H1 (cell line): ENCODE data around the gene CMYA5. TPM values are rescaled to one million over a fixed set of nuclear protein-coding genes. Genes with fewer than 3 reads are reported as not detected.

ENCODE experiments used
- CTCF ChIA-PET: fragments of 300-600 bp; sonication (Branson Sonifier 250); formaldehyde crosslinking; loops from one replicate; lab custom pipeline; 2021; ENCODE audit not compliant: partially characterized antibody; lab: Charles Lee
- POLR2A ChIA-PET: fragments of 300-600 bp; sonication (Branson Sonifier 250); formaldehyde crosslinking; loops from one replicate; lab custom pipeline; 2021; ENCODE audit warnings: inconsistent platforms; ENCODE audit not compliant: partially characterized antibody; lab: Charles Lee
- DNase-seq, 2 experiments: peaks; one replicate each; pipeline versions ENCODE4 v3.0.0 to v3.0.0-alpha.2; 2010 to 2022; ENCODE audit warnings: low spot score in 2 of 2, low read depth in 1 of 2, mixed read lengths in 1 of 2
- FAIRE-seq: peaks from 2 replicates; lab custom pipeline; 2011; peaks lifted over from hg19 to GRCh38; lab: Jason Lieb, UNC
- H2AFZ ChIP-seq: 2 replicates; pipeline ENCODE4 v1.8.1; 2012; ENCODE audit warnings: low read length, inconsistent platforms
- H2AK5ac ChIP-seq: 2 replicates; pipeline ENCODE4 v1.6.1; 2013; ENCODE audit warnings: low read depth, low read length
- H2BK120ac ChIP-seq: replicated peaks from 2 replicates; pipeline ENCODE3; 2013; ENCODE audit warnings: low read depth, low read length, inconsistent platforms
- H2BK12ac ChIP-seq: 2 replicates; pipeline ENCODE4 v1.6.1; 2013; ENCODE audit warnings: low read depth, low read length
- H2BK15ac ChIP-seq: 2 replicates; pipeline ENCODE4 v1.6.1; 2013; ENCODE audit warnings: low read length
- H2BK20ac ChIP-seq: 2 replicates; pipeline ENCODE4 v1.6.1; 2013; ENCODE audit warnings: low read length
- H2BK5ac ChIP-seq: 2 replicates; pipeline ENCODE4 v1.6.1; 2013; ENCODE audit warnings: low read depth, low read length
- H3K14ac ChIP-seq: 2 replicates; pipeline ENCODE4 v1.6.1; 2013; ENCODE audit warnings: inconsistent platforms; ENCODE audit not compliant: insufficient read length
- H3K18ac ChIP-seq: 2 replicates; pipeline ENCODE4 v1.6.1; 2013; ENCODE audit warnings: low read length; ENCODE audit errors: extremely low read depth
- H3K23ac ChIP-seq: 2 replicates; pipeline ENCODE4 v1.6.1; 2013; ENCODE audit warnings: inconsistent platforms; ENCODE audit not compliant: insufficient read length
- H3K23me2 ChIP-seq: 2 replicates; pipeline ENCODE4 v1.6.1; 2013; ENCODE audit warnings: low read depth, low read length
- H3K27ac ChIP-seq: 2 replicates; pipeline ENCODE4 v1.6.1; 2011; ENCODE audit warnings: low read depth, low read length, inconsistent platforms
- H3K27me3 ChIP-seq, 4 experiments: replicated peaks in 1 of 4; 1 replicate in 1 of 4; 2 replicates in 3 of 4; pipeline versions ENCODE4 v1.6.1 to v1.8.1; 2011 to 2013; ENCODE audit warnings: low read length in 3 of 4, mild to moderate bottlenecking in 3 of 4, inconsistent platforms in 2 of 4, mixed read lengths in 2 of 4, moderate library complexity in 1 of 4; ENCODE audit not compliant: control insufficient read depth in 3 of 4, insufficient read depth in 3 of 4; ENCODE audit errors: extremely low read depth in 1 of 4
- H3K36me3 ChIP-seq, 4 experiments: 2 replicates each; pipeline versions ENCODE4 v1.6.1 to v1.8.1; 2011 to 2013; ENCODE audit warnings: mild to moderate bottlenecking in 4 of 4, low read length in 3 of 4, moderate library complexity in 2 of 4, control low read depth in 1 of 4, inconsistent platforms in 1 of 4; ENCODE audit not compliant: insufficient read depth in 4 of 4, control insufficient read depth in 2 of 4
- H3K4ac ChIP-seq: replicated peaks from 2 replicates; pipeline ENCODE3; 2013; ENCODE audit warnings: low read length, low read depth, mixed read lengths, inconsistent platforms; ENCODE audit not compliant: insufficient read length
- H3K4me1 ChIP-seq, 4 experiments: replicated peaks in 1 of 4; 1 replicate in 1 of 4; 2 replicates in 3 of 4; pipeline versions ENCODE4 v1.6.1 to v1.8.1; 2011 to 2013; ENCODE audit warnings: low read length in 3 of 4, inconsistent platforms in 2 of 4, mixed read lengths in 1 of 4; ENCODE audit not compliant: insufficient read depth in 4 of 4, control insufficient read depth in 3 of 4
- H3K4me2 ChIP-seq, 2 experiments: 2 replicates each; pipeline versions ENCODE4 v1.6.1 to v1.8.1; 2011 to 2013; ENCODE audit warnings: low read depth in 2 of 2, low read length in 2 of 2, control low read depth in 1 of 2, inconsistent platforms in 1 of 2, mild to moderate bottlenecking in 1 of 2; ENCODE audit not compliant: insufficient read depth in 1 of 2
- H3K4me3 ChIP-seq, 4 experiments: fragments of 200-600, 300-600 bp in 1 of 4; sonication (generic), shearing (Covaris generic), sonication (Bioruptor Twin) in 1 of 4; 2 replicates each; pipeline versions ENCODE4 v1.5.1 to v1.8.1; 2011 to 2016; ENCODE audit warnings: low read length in 4 of 4, low read depth in 3 of 4, control low read depth in 2 of 4, inconsistent platforms in 2 of 4, mild to moderate bottlenecking in 2 of 4, mixed read lengths in 1 of 4, moderate library complexity in 1 of 4; ENCODE audit not compliant: insufficient read depth in 2 of 4; ENCODE audit errors: extremely low read depth in 1 of 4
- H3K56ac ChIP-seq: replicated peaks from 2 replicates; pipeline ENCODE3; 2013; ENCODE audit warnings: low read depth, mild to moderate bottlenecking, mixed read lengths, low read length, inconsistent platforms; ENCODE audit not compliant: insufficient read length
- H3K79me1 ChIP-seq: 2 replicates; pipeline ENCODE4 v1.6.1; 2013; ENCODE audit warnings: low read depth, low read length, control low read depth
- H3K79me2 ChIP-seq, 2 experiments: 2 replicates each; pipeline versions ENCODE4 v1.6.1 to v1.8.1; 2012 to 2013; ENCODE audit warnings: low read length in 2 of 2, mild to moderate bottlenecking in 2 of 2, inconsistent platforms in 1 of 2; ENCODE audit not compliant: insufficient read depth in 2 of 2, control insufficient read depth in 1 of 2
- H3K9ac ChIP-seq, 4 experiments: replicated peaks in 1 of 4; 1 replicate in 1 of 4; 2 replicates in 3 of 4; pipeline versions ENCODE4 v1.6.1 to v1.8.1; 2011 to 2013; ENCODE audit warnings: low read depth in 3 of 4, low read length in 3 of 4, control low read depth in 2 of 4, mild to moderate bottlenecking in 2 of 4, moderate library complexity in 2 of 4, inconsistent platforms in 1 of 4; ENCODE audit errors: extremely low read depth in 1 of 4
- H3K9me3 ChIP-seq, 2 experiments: 2 replicates each; pipeline versions ENCODE4 v1.6.1 to v1.8.1; 2012 to 2013; ENCODE audit warnings: mild to moderate bottlenecking in 2 of 2, moderate library complexity in 2 of 2, control low read depth in 1 of 2, inconsistent platforms in 1 of 2, low read depth in 1 of 2, low read length in 1 of 2, mixed read lengths in 1 of 2; ENCODE audit not compliant: insufficient read depth in 2 of 2
- H4K20me1 ChIP-seq, 2 experiments: replicated peaks in 1 of 2; 2 replicates each; pipeline versions ENCODE3 to v1.8.1; 2011 to 2013; ENCODE audit warnings: inconsistent platforms in 2 of 2, low read length in 2 of 2, mild to moderate bottlenecking in 1 of 2; ENCODE audit not compliant: insufficient read depth in 2 of 2, control insufficient read depth in 1 of 2
- H4K5ac ChIP-seq: 2 replicates; pipeline ENCODE4 v1.6.1; 2013; ENCODE audit warnings: low read length, low read depth, mixed read lengths, inconsistent platforms; ENCODE audit not compliant: insufficient read length
- H4K8ac ChIP-seq: 2 replicates; pipeline ENCODE4 v1.8.0; 2013; ENCODE audit warnings: mild to moderate bottlenecking, moderate library complexity, low read length, inconsistent platforms; ENCODE audit not compliant: insufficient read depth; ENCODE audit errors: extremely low read depth
- H4K91ac ChIP-seq: replicated peaks from 2 replicates; pipeline ENCODE3; 2013; ENCODE audit warnings: low read length, mixed read lengths, inconsistent platforms; ENCODE audit not compliant: insufficient read length
- ATF2 ChIP-seq: IDR thresholded peaks from 2 replicates; pipeline ENCODE4 v1.6.1; 2012; ENCODE audit warnings: low read length, inconsistent platforms
- CEBPB ChIP-seq: IDR thresholded peaks from 2 replicates; pipeline ENCODE4 v1.6.1; 2012; ENCODE audit warnings: low read depth, low read length
- CTCF ChIP-seq, 3 experiments: IDR thresholded peaks; 1 replicate in 2 of 3; 2 replicates in 1 of 3; pipeline versions ENCODE4 v1.5.1 to v1.6.1; 2011; ENCODE audit warnings: low read length in 3 of 3, mild to moderate bottlenecking in 3 of 3, inconsistent platforms in 2 of 3, low read depth in 1 of 3, moderate library complexity in 1 of 3; ENCODE audit not compliant: insufficient read depth in 1 of 3; ENCODE audit errors: control extremely low read depth in 1 of 3
- JUND ChIP-seq: IDR thresholded peaks from 2 replicates; pipeline ENCODE4 v1.6.1; 2011; ENCODE audit warnings: mild to moderate bottlenecking, improper control_type of control experiment, low read length
- RAD21 ChIP-seq, 2 experiments: IDR thresholded peaks in 1 of 2; conservative IDR thresholded peaks in 1 of 2; 2 replicates each; pipeline ENCODE4 v1.6.1; 2011; ENCODE audit warnings: low read depth in 2 of 2, low read length in 2 of 2, improper control_type of control experiment in 1 of 2, inconsistent platforms in 1 of 2, mild to moderate bottlenecking in 1 of 2, moderate library complexity in 1 of 2
- TAF7 ChIP-seq: optimal IDR thresholded peaks from 2 replicates; pipeline ENCODE3; 2011; ENCODE audit warnings: low read depth, mild to moderate bottlenecking, inconsistent platforms, low read length, moderate library complexity, borderline replicate concordance
- TBP ChIP-seq: IDR thresholded peaks from 2 replicates; pipeline ENCODE4 v1.6.1; 2011; ENCODE audit warnings: low read depth, low read length, improper control_type of control experiment
- WGBS, 2 experiments: shearing (Covaris generic) in 1 of 2; methylation state at CpG; one replicate each; pipeline versions ENCODE4 v1.1.6 to v1.1.7; 2013 to 2015; ENCODE audit warnings: low lambda C conversion rate in 2 of 2, mixed read lengths in 2 of 2, inconsistent platforms in 1 of 2, low coverage in 1 of 2, missing lambda C conversion rate in 1 of 2; ENCODE audit not compliant: insufficient replicate concordance in 2 of 2, insufficient coverage in 1 of 2, insufficient read length in 1 of 2; ENCODE audit errors: extremely low coverage in 1 of 2, missing lambda C conversion rate in 1 of 2; 5-methylcytosine and 5-hydroxymethylcytosine counted together
- polyA plus RNA-seq, 7 experiments: library from polyadenylated mRNA; depleted of rRNA in 3 of 7; stranded (reverse) in 5 of 7; unstranded in 2 of 7; fragments of >200 nt in 5 of 7; fragments of 200-250 nt in 2 of 7; gene quantifications; 1 replicate in 5 of 7; 2 replicates in 1 of 7; 4 replicates in 1 of 7; pipeline versions ENCODE4 v1.2.1 to v1.2.3, GENCODE V29; 2011 to 2013; ENCODE audit warnings: missing spikeins in 2 of 7, mixed read lengths in 2 of 7
- total RNA-seq: library from RNA; stranded (reverse); fragmentation: NEBNext Ultra II Directional; extraction: Animal tissue kit (Norgen Biotek cat#: 25700); gene quantifications from 2 replicates; pipeline ENCODE4 v1.2.1, GENCODE V29; 2021

The CMYA5 gene
- total and polyA plus RNA-seq, 2 of the 8 experiments (the other 6 are each of a cell fraction or from before 2014, with no cell fraction given): 0.88 to 0.95 TPM

DNA sequence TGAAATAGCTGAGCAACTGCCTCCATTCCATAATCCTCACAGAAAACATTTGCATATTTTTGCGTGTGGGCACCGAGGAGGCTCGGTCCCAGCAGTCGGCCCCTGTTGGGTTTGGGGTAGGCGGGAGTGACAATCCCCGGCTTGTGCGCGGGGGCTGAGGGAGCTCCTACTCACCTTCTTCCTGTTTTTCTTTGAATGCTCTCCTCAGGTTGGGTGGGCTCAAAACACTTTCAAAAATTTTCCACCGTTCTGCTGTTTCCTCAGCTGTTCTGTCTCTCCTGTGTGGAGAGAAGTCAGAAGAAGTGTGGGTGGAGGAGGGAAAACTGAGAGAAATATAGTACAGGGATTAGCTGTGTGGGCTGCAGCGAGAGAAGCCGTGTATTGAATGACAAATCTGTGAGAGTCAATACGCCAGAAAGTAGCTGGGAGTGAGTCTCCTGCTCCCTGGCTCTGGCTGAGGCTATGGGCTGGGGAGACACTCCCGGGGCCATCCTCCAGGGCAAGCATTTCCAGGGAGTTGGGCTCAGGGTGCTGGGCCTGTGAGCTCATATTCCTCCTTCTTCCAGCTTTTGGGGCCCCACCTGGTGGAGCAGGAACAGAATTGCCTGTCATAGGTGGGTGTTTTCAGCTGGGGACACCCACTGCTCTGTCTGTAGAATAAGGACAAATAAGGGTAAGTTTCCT lies 84.7 kb downstream of the CMYA5 start:
- no peaks in the 10 kb centered on the region for H3K79me2 ChIP-seq
- no peak overlapping the region for H2AK5ac ChIP-seq
- no peak overlapping the region for H3K4me3 ChIP-seq
- WGBS, 2 experiments: 77% methylated on average over 13 of the region's 13 CpGs; no CpG with 5 or more reads in 1 of the 2 experiments
- peak overlapping the region; percentile 65; the same call in 1 of the 2 replicates for H2AFZ ChIP-seq
- POLR2A ChIA-PET: no interaction called here
- H3K9me3 ChIP-seq: no peaks in the 10 kb centered on the region; a peak in 2 of 4 replicates
- no peak overlapping the region for H3K4ac ChIP-seq
- H2BK12ac ChIP-seq: no peak overlapping the region
- H2BK5ac ChIP-seq: no peak overlapping the region
- no peak overlapping the region for H4K8ac ChIP-seq
- no peak overlapping the region; a peak in 1 of 4 replicates for H3K4me2 ChIP-seq
- no peak overlapping the region for H3K9ac ChIP-seq
- no peak overlapping the region for H3K18ac ChIP-seq
- H3K23me2 ChIP-seq: no peaks in the 10 kb centered on the region
- DNase-seq: peak; percentile 76 to 83
- H4K20me1 ChIP-seq: no peaks in the 10 kb centered on the region
- no peak overlapping the region for H2BK120ac ChIP-seq
- H3K4me1 ChIP-seq: peaks cover 0 to 4% (median 0%) of the 10 kb centered on the region in 4 experiments; a peak in 3 of 7 replicates
- CTCF ChIA-PET: interaction anchor here (0.6 to 3.5 kb wide), 40 partner anchors 8 to 844 kb away, joined by 3 to 37 read pairs (median 4); partner anchors contain the start of gene CMYA5
- H4K5ac ChIP-seq: peak overlapping the region; percentile 7
- no peak overlapping the region for H3K23ac ChIP-seq
- no peak overlapping the region for H3K14ac ChIP-seq
- H3K56ac ChIP-seq: no peak overlapping the region
- H2BK15ac ChIP-seq: no peak overlapping the region
- H3K27me3 ChIP-seq: no peaks in the 10 kb centered on the region
- H4K91ac ChIP-seq: no peak overlapping the region
- H2BK20ac ChIP-seq: 0 out of 2 replicates have a peak overlapping the region, but pooled peaks have one; percentile 57
- no peaks in the 10 kb centered on the region for H3K79me1 ChIP-seq
- peak; percentile 45 for FAIRE-seq
- H3K36me3 ChIP-seq: no peaks in the 10 kb centered on the region
- H3K27ac ChIP-seq: no peak overlapping the region
- peak; percentile 11; the same call in 1 of the 2 replicates for TF ChIP-seq JUND
- TF ChIP-seq ATF2: 0 out of 2 replicates have a peak, but pooled peaks have one; percentile 38
- no peak for TF ChIP-seq TAF7
- no peak for TF ChIP-seq CEBPB
- TF ChIP-seq CTCF (IDR thresholded peaks at IDR 0.05; ENCODE audit: control extremely low read depth in 1 of 3, insufficient read depth in 1 of 3, low read depth in 1 of 3, low read length in 3 of 3): peak; percentile 62 to 91 (median 81)
- TF ChIP-seq RAD21 (IDR thresholded peaks at IDR 0.05 in 1 of 2, conservative IDR thresholded peaks at IDR 0.05 in 1 of 2; ENCODE audit: low read depth in 2 of 2, low read length in 2 of 2): peak; percentile 80 to 87
- TF ChIP-seq TBP: peak; percentile 50; the same call in 1 of the 2 replicates
